GM12878 (cell line): Measurements from ENCODE around the gene RBM8A. TPM values are rescaled to one million over a fixed set of nuclear protein-coding genes. Genes with fewer than 3 reads are reported as not detected.

Experiments
- ATAC-seq: fragments of 200-7000 bp; cut with Tn5 transposase; 3 replicates; pipeline ENCODE4 v1.9.1; 2020; ENCODE audit warnings: mild to moderate bottlenecking, moderate library complexity
- BruUV-seq: library from RNA; stranded (reverse); fragments of 400-500 nt; replicated peaks from 2 replicates; lab custom pipeline; 2021; lab: Mats Ljungman, UMichigan
- CTCF ChIA-PET: fragments of 300-600 bp; sonication (Branson Sonifier 250); formaldehyde crosslinking; extraction: SDS; loops from one replicate; lab custom pipeline; 2021; ENCODE audit warnings: inconsistent platforms; lab: Yijun Ruan, JAX
- POLR2A ChIA-PET: fragments of 350-600 bp; formaldehyde crosslinking; extraction: SDS; loops from one replicate; lab custom pipeline; 2021; ENCODE audit warnings: inconsistent platforms; lab: Charles Lee
- RAD21 ChIA-PET: fragments of 300-600 bp; sonication (Branson Sonifier 250); formaldehyde crosslinking; loops from one replicate; lab custom pipeline; 2023; ENCODE audit warnings: antibody characterized with exemption; ENCODE audit not compliant: unreplicated experiment; lab: Charles Lee
- SMC1A ChIA-PET: fragments of 300-600 bp; sonication (Branson Sonifier 250); formaldehyde crosslinking; loops from one replicate; lab custom pipeline; 2023; ENCODE audit not compliant: unreplicated experiment, uncharacterized antibody; lab: Charles Lee
- DNase-seq: peaks from one replicate; pipeline ENCODE4 v3.0.0-alpha.2; 2011; ENCODE audit warnings: low read depth, low spot score
- FAIRE-seq: peaks from 3 replicates; lab custom pipeline; 2011; peaks lifted over from hg19 to GRCh38; lab: Jason Lieb, UNC
- H2AFZ ChIP-seq: 2 replicates; pipeline ENCODE4 v1.6.0; 2011; ENCODE audit warnings: low read depth, low read length, control low read depth; ENCODE audit not compliant: control insufficient read depth
- H3K27ac ChIP-seq: 2 replicates; pipeline ENCODE4 v1.5.1; 2011; ENCODE audit warnings: control low read depth; ENCODE audit not compliant: control insufficient read depth, insufficient read depth
- H3K27me3 ChIP-seq, 2 experiments: replicated peaks in 1 of 2; 2 replicates each; pipeline versions ENCODE4 v1.6.0 to v1.6.1; 2011; ENCODE audit warnings: low read length in 1 of 2; ENCODE audit not compliant: control insufficient read depth in 2 of 2, insufficient read depth in 2 of 2
- H3K36me3 ChIP-seq, 2 experiments: 2 replicates each; pipeline ENCODE4 v1.5.1; 2011; ENCODE audit warnings: low read length in 1 of 2; ENCODE audit not compliant: control insufficient read depth in 2 of 2, insufficient read depth in 2 of 2
- H3K4me1 ChIP-seq: 2 replicates; pipeline ENCODE4 v1.6.1; 2011; ENCODE audit warnings: mild to moderate bottlenecking, low read length, moderate library complexity, mixed read lengths; ENCODE audit not compliant: control insufficient read depth, insufficient read depth
- H3K4me2 ChIP-seq: 2 replicates; pipeline ENCODE4 v1.6.0; 2011; ENCODE audit warnings: control low read depth; ENCODE audit not compliant: control insufficient read depth, insufficient read depth
- H3K4me3 ChIP-seq: fragments of 200-600 bp; sonication (generic); 2 replicates; pipeline ENCODE4 v1.5.1; 2016
- H3K79me2 ChIP-seq: 2 replicates; pipeline ENCODE4 v1.6.0; 2011; ENCODE audit warnings: low read length; ENCODE audit not compliant: control insufficient read depth, insufficient read depth
- H3K9ac ChIP-seq: 2 replicates; pipeline ENCODE4 v1.8.0; 2011; ENCODE audit warnings: low read length, control low read depth, mixed read lengths; ENCODE audit not compliant: control insufficient read depth, insufficient read depth
- H3K9me3 ChIP-seq: replicated peaks from 3 replicates; pipeline ENCODE4 v1.5.1; 2011; ENCODE audit warnings: mild to moderate bottlenecking, low read length; ENCODE audit not compliant: control insufficient read depth, insufficient read depth
- H4K20me1 ChIP-seq: 2 replicates; pipeline ENCODE4 v1.6.0; 2011; ENCODE audit not compliant: control insufficient read depth, insufficient read depth
- BACH1 ChIP-seq: fragments of 450-650 bp; IDR thresholded peaks from 2 replicates; pipeline ENCODE4 v1.6.1; 2017; ENCODE audit warnings: mild to moderate bottlenecking, borderline replicate concordance
- CBX5 ChIP-seq: sonication (generic); IDR thresholded peaks from 2 replicates; pipeline ENCODE4 v1.6.1; 2016; ENCODE audit warnings: low read depth, moderate library complexity, mild to moderate bottlenecking, inconsistent platforms
- CHD1 ChIP-seq: IDR thresholded peaks from 2 replicates; pipeline ENCODE4 v1.6.1; 2012; ENCODE audit warnings: low read depth, low read length, improper control_type of control experiment
- CTCF ChIP-seq, 3 experiments: IDR thresholded peaks in 2 of 3; conservative IDR thresholded peaks in 1 of 3; 2 replicates each; pipeline ENCODE4 v1.5.1; 2011; ENCODE audit warnings: low read depth in 3 of 3, low read length in 3 of 3, mild to moderate bottlenecking in 3 of 3, control low read depth in 2 of 3, moderate library complexity in 2 of 3, inconsistent platforms in 1 of 3, mixed read lengths in 1 of 3; ENCODE audit not compliant: control insufficient read depth in 2 of 3, insufficient read depth in 1 of 3; ENCODE audit errors: extremely low read depth in 1 of 3
- DPF2 ChIP-seq: fragments of 450-650 bp; IDR thresholded peaks from 2 replicates; pipeline ENCODE4 v1.6.1; 2017; ENCODE audit warnings: mild to moderate bottlenecking
- EGR1 ChIP-seq, 2 experiments: IDR thresholded peaks; 1 replicate in 1 of 2; 2 replicates in 1 of 2; pipeline ENCODE4 v1.6.1; 2011 to 2012; ENCODE audit warnings: low read depth in 2 of 2, low read length in 2 of 2, borderline replicate concordance in 1 of 2, mild to moderate bottlenecking in 1 of 2, moderate library complexity in 1 of 2
- EZH2 ChIP-seq: IDR thresholded peaks from 2 replicates; pipeline ENCODE4 v1.6.1; 2012; ENCODE audit warnings: low read depth, mild to moderate bottlenecking, control low read depth, inconsistent platforms, low read length, borderline replicate concordance; ENCODE audit not compliant: control insufficient read depth
- HCFC1 ChIP-seq: fragments of 150-350 bp; IDR thresholded peaks from 2 replicates; pipeline ENCODE4 v1.6.1; 2014; ENCODE audit warnings: low read length
- NFIC ChIP-seq: IDR thresholded peaks from 2 replicates; pipeline ENCODE4 v1.6.1; 2012; ENCODE audit warnings: low read depth, mild to moderate bottlenecking, inconsistent platforms, low read length, moderate library complexity
- NFXL1 ChIP-seq: fragments of 450-650 bp; IDR thresholded peaks from 2 replicates; pipeline ENCODE4 v1.6.1; 2017; ENCODE audit warnings: antibody characterized with exemption, mild to moderate bottlenecking, borderline replicate concordance
- POLR2A ChIP-seq: IDR thresholded peaks from 2 replicates; pipeline ENCODE4 v1.6.1; 2011; ENCODE audit warnings: low read depth, mild to moderate bottlenecking, low read length
- RB1 ChIP-seq: fragments of 450-650 bp; formaldehyde crosslinking; IDR thresholded peaks from 2 replicates; pipeline ENCODE4 v1.6.1; 2017; ENCODE audit warnings: mild to moderate bottlenecking, borderline replicate concordance
- RCOR1 ChIP-seq: conservative IDR thresholded peaks from 2 replicates; pipeline ENCODE4 v1.6.1; 2012; ENCODE audit warnings: low read depth, low read length, improper control_type of control experiment
- RELA ChIP-seq: fragments of 450-650 bp; IDR thresholded peaks from 2 replicates; pipeline ENCODE4 v1.8.0; 2014; ENCODE audit warnings: borderline replicate concordance; ENCODE audit not compliant: partially characterized antibody
- SIN3A ChIP-seq: IDR thresholded peaks from 2 replicates; pipeline ENCODE4 v1.6.1; 2012; ENCODE audit warnings: low read depth, low read length, improper control_type of control experiment
- TBL1XR1 ChIP-seq: IDR thresholded peaks from 2 replicates; pipeline ENCODE4 v1.6.1; 2012; ENCODE audit warnings: low read depth, low read length, improper control_type of control experiment
- WRNIP1 ChIP-seq: IDR thresholded peaks from 2 replicates; pipeline ENCODE4 v1.6.1; 2011; ENCODE audit warnings: low read depth, low read length, improper control_type of control experiment, borderline replicate concordance
- ZNF274 ChIP-seq: IDR thresholded peaks from one replicate; pipeline ENCODE4 v1.8.0; 2011; ENCODE audit not compliant: insufficient read length, insufficient read depth
- ZNF592 ChIP-seq: fragments of 450-650 bp; IDR thresholded peaks from 2 replicates; pipeline ENCODE4 v1.6.1; 2017; ENCODE audit warnings: mild to moderate bottlenecking, moderate library complexity
- WGBS: methylation state at CpG from one replicate; pipeline ENCODE4 v1.1.6; 2016; ENCODE audit warnings: low lambda C conversion rate; ENCODE audit not compliant: insufficient replicate concordance, insufficient coverage; ENCODE audit errors: missing lambda C conversion rate; 5-methylcytosine and 5-hydroxymethylcytosine counted together
- in situ Hi-C: fragments of 300-500 bp; cut with MboI; formaldehyde crosslinking; loops from 9 replicates; pipeline ENCODE4 v1.14.3; 2018; ENCODE audit warnings: mixed read lengths
- intact Hi-C: fragments of 100-400 bp; cut with micrococcal nuclease; formaldehyde crosslinking; loops from one replicate; pipeline ENCODE4 v1.14.2; 2022; ENCODE audit not compliant: unreplicated experiment
- polyA plus RNA-seq, 11 experiments: library from polyadenylated mRNA; depleted of rRNA in 4 of 11; unstranded in 6 of 11; stranded (reverse) in 5 of 11; fragments of >200 nt; fragmentation: Nextera tagmentation in 4 of 11; fragmentation: Illumina TruSeq in 1 of 11; extraction: Ambion mirVana in 4 of 11; extraction: Trizol in 1 of 11; gene quantifications; 1 replicate in 1 of 11; 2 replicates in 10 of 11; pipeline versions ENCODE4 v1.2.1 to v1.2.3, GENCODE V29; 2011 to 2016; ENCODE audit warnings: inconsistent platforms in 2 of 11, missing spikeins in 2 of 11, low read depth in 1 of 11
- total RNA-seq, 4 experiments: library from RNA; depleted of rRNA in 3 of 4; stranded (reverse); fragments of >200 nt in 3 of 4; fragmentation: Illumina TruSeq in 1 of 4; extraction: Trizol in 1 of 4; gene quantifications; 2 replicates each; pipeline versions ENCODE4 v1.2.1 to v1.2.3, GENCODE V29; 2013 to 2021

The RBM8A gene
- total and polyA plus RNA-seq, 10 of the 15 experiments (the other 5 are each of a cell fraction or from before 2014, with no cell fraction given), result 110 to 1,248 (median 248) TPM

- 73% methylated on average over 5 of the region's 5 CpGs for WGBS
- H3K4me2 ChIP-seq, result peak overlapping the region; percentile 99
- FAIRE-seq, result no peak
- POLR2A ChIA-PET, result interaction anchor here (1.6 to 2.6 kb wide), 4 partner anchors 10 to 58 kb away, joined by 4 to 10 read pairs (median 8); partner anchors contain the start of genes LIX1L, PIAS3 and RBM8A
- TF ChIP-seq RELA (no peak), RB1 (no peak), POLR2A (no peak), HCFC1 (no peak), SIN3A (no peak), CHD1 (no peak), DPF2 (no peak), WRNIP1 (no peak), TBL1XR1 (no peak), NFIC (no peak), CBX5 (no peak), BACH1 (no peak), CTCF (IDR thresholded peaks at IDR 0.05 in 2 of 3, conservative IDR thresholded peaks at IDR 0.05 in 1 of 3; ENCODE audit: control insufficient read depth in 2 of 3, extremely low read depth in 1 of 3, insufficient read depth in 1 of 3, low read depth in 3 of 3, low read length in 3 of 3) (no peak), RCOR1 (no peak), NFXL1 (no peak), EGR1 (IDR thresholded peaks at IDR 0.05; ENCODE audit: borderline replicate concordance in 1 of 2, low read depth in 2 of 2, low read length in 2 of 2) (no peak), ZNF592 (no peak), ZNF274 (no peak), EZH2 (no peak)
- TF ChIP-seq, all 136 proteins: peak for 0
- CTCF ChIA-PET, result interaction anchor here (1.8 kb wide), 1 partner anchor 60 kb away, joined by 7 read pairs; no protein-coding TSS in a partner anchor
- Histone ChIP-seq H3K27ac (peak overlapping the region; percentile 93), H4K20me1 (no peaks in the 10 kb centered on the region), H3K9me3 (no peaks in the 10 kb centered on the region), H3K4me3 (peak overlapping the region; percentile 97), H3K36me3 (peaks cover 0 to 8% of the 10 kb centered on the region in 2 experiments; a peak in 2 of 4 replicates), H3K4me1 (peaks cover 20% of the 10 kb centered on the region), H3K9ac (peak overlapping the region; percentile 96), H3K27me3 (no peaks in the 10 kb centered on the region), H3K79me2 (peaks cover 12% of the 10 kb centered on the region), H2AFZ (peak overlapping the region; percentile 20)
- DNase-seq (no peak), ATAC-seq (no peak)
- intact Hi-C loops (no loop called here), in situ Hi-C loops (loop anchor here (5.0 kb wide), 1 partner anchor 60 kb away; the partner anchor contains the start of gene PIAS3)
- SMC1A ChIA-PET, result no interaction called here
- no TSS peak for BruUV-seq
- RAD21 ChIA-PET, result interaction anchor here (1.2 to 2.5 kb wide), 2 partner anchors 40 to 59 kb away, joined by 3 to 11 read pairs; partner anchors contain the start of gene LIX1L
These were observed 9.7 kb downstream of the RBM8A start for GRCh38 chr1:145917595-145917994.
